Gastrocnemius medialis (tissue), 4 donors: ENCODE data around the gene ACACA.

Source experiments
- CTCF ChIP-seq, 5 experiments: fragments of 450-650 bp in 3 of 5; fragments of 200-600 bp in 2 of 5; sonication (generic) in 2 of 5; IDR thresholded peaks in 4 of 5; conservative IDR thresholded peaks in 1 of 5; 1 replicate in 4 of 5; 2 replicates in 1 of 5; pipeline ENCODE4 v1.5.1; 2016 to 2019; ENCODE audit warnings: antibody characterized with exemption in 5 of 5, mild to moderate bottlenecking in 3 of 5, moderate library complexity in 3 of 5
- POLR2A ChIP-seq, 2 donors: fragments of 450-650 bp; IDR thresholded peaks; one replicate each; pipeline ENCODE4 v1.6.1; 2017; ENCODE audit warnings: antibody characterized with exemption in 2 of 2, mild to moderate bottlenecking in 2 of 2, moderate library complexity in 2 of 2

- no peak for TF ChIP-seq CTCF (IDR thresholded peaks at IDR 0.05 in 4 of 5, conservative IDR thresholded peaks at IDR 0.05 in 1 of 5)
- TF ChIP-seq POLR2A (IDR thresholded peaks at IDR 0.05) = no peak
Measured at GRCh38 chr17:37318931-37319594, 87.6 kb downstream of the ACACA start.
